A549 treated with AZD2906 at 1 μM for 4 hours (cell line): ENCODE data around the gene RNASEH2A. TPM values are rescaled to one million over a fixed set of nuclear protein-coding genes. Genes with fewer than 3 reads are reported as not detected.

Experiments used
- total RNA-seq: library from RNA; stranded (reverse); fragments of 200-300 nt; extraction: Qiagen RNA extraction; gene quantifications from 5 replicates; pipeline ENCODE4 v1.2.3, GENCODE V29; 2022

RNASEH2A gene
- 33.8 to 49.7 TPM (median 47.7 TPM) in 5 replicates for total RNA-seq

GRCh38 chr19:12806242-12807081, at the start of gene RNASEH2A:
Gene RNASEH2A, plus strand, starts transcription at chr19:12806584. Its CDS starts 90 bp downstream, at chr19:12806674.

GRCh38 chr19:12774588-12775555, 31.5 kb upstream of the RNASEH2A start, which contains the start of gene HOOK2:
Gene HOOK2, minus strand, starts transcription at chr19:12775552. Its CDS starts 103 bp downstream, at chr19:12775449.

GRCh38 chr19:12791345-12792050, 14.9 kb upstream of the RNASEH2A start, which contains the start of gene JUNB:
Gene JUNB, plus strand, starts transcription at chr19:12791486. Its CDS starts 286 bp downstream, at chr19:12791772.

GRCh38 chr19:12801466-12802266, 4.7 kb upstream of the RNASEH2A start, which contains the start of the genes PRDX2 and THSD8:
Gene PRDX2, minus strand, starts transcription at chr19:12801800. Its CDS starts 539 bp downstream, at chr19:12801261.
Gene THSD8, plus strand, starts transcription at chr19:12802069. Its CDS starts 3 bp downstream, at chr19:12802072.

GRCh38 chr19:12834566-12834943, 28.2 kb downstream of the RNASEH2A start, which contains the start of gene RTBDN:
Gene RTBDN, minus strand, starts transcription at chr19:12834579. Its CDS starts 4,600 bp downstream, at chr19:12829979.

GRCh38 chr19:12838182-12838885, 31.9 kb downstream of the RNASEH2A start, which contains the start of gene MAST1:
Gene MAST1, plus strand, starts transcription at chr19:12838515. Its CDS starts 58 bp downstream, at chr19:12838573.

Other genes starting within 250 kb of the RNASEH2A start
- gene ZNF490, start 195.8 kb upstream of the RNASEH2A start, total RNA-seq = 0.50 to 1.3 TPM (median 0.61 TPM) in 5 replicates
- gene ZNF791, start 195.7 kb upstream of the RNASEH2A start, total RNA-seq = 4.0 to 5.8 TPM (median 5.0 TPM) in 5 replicates
- 17.1 to 23.1 TPM (median 20.5 TPM) in 5 replicates for gene MAN2B1, start 139.8 kb upstream of the RNASEH2A start, total RNA-seq
- gene WDR83, start 139.8 kb upstream of the RNASEH2A start, total RNA-seq = 7.4 to 11.2 TPM (median 9.7 TPM) in 5 replicates
- gene DHPS, start 124.7 kb upstream of the RNASEH2A start, total RNA-seq = 36.8 to 48.6 TPM (median 46.6 TPM) in 5 replicates
- not detected in 5 replicates for gene GNG14, start 118.6 kb upstream of the RNASEH2A start, total RNA-seq
- 8.9 to 12.9 TPM (median 12.4 TPM) in 5 replicates for gene FBXW9, start 110.0 kb upstream of the RNASEH2A start, total RNA-seq
- gene TNPO2, start 82.7 kb upstream of the RNASEH2A start, total RNA-seq = 26.6 to 34.8 TPM (median 30.9 TPM) in 5 replicates
- 170 to 218 TPM (median 210 TPM) in 5 replicates for gene TRIR, start 71.9 kb upstream of the RNASEH2A start, total RNA-seq
- gene GET3, start 69.1 kb upstream of the RNASEH2A start, total RNA-seq = 76.4 to 107 TPM (median 98.1 TPM) in 5 replicates
- 2.4 to 4.3 TPM (median 3.7 TPM) in 5 replicates for gene BEST2, start 54.8 kb upstream of the RNASEH2A start, total RNA-seq
- gene HOOK2, start 31.0 kb upstream of the RNASEH2A start, total RNA-seq = 9.2 to 12.4 TPM (median 10.0 TPM) in 5 replicates
- 127 to 217 TPM (median 181 TPM) in 5 replicates for gene JUNB, start 15.1 kb upstream of the RNASEH2A start, total RNA-seq
- gene PRDX2, start 4.8 kb upstream of the RNASEH2A start, total RNA-seq = 0.59 to 1.1 TPM (median 0.74 TPM) in 5 replicates
- gene THSD8, start 4.5 kb upstream of the RNASEH2A start, total RNA-seq = 8.0 to 11.7 TPM (median 10.6 TPM) in 4 of 5 replicates, not detected in the other
- gene RTBDN, start 28.0 kb downstream of the RNASEH2A start, total RNA-seq = 0.20 to 0.32 TPM (median 0.22 TPM) in 4 of 5 replicates, not detected in the other
- gene MAST1, start 31.9 kb downstream of the RNASEH2A start, total RNA-seq = 1.4 to 2.1 TPM (median 1.6 TPM) in 5 replicates
- 25.3 to 31.3 TPM (median 30.2 TPM) in 5 replicates for gene DNASE2, start 74.9 kb downstream of the RNASEH2A start, total RNA-seq
- 0.05 TPM in 1 of 5 replicates, not detected in the others for gene KLF1, start 80.6 kb downstream of the RNASEH2A start, total RNA-seq
- gene GCDH, start 84.6 kb downstream of the RNASEH2A start, total RNA-seq = 8.3 to 10.7 TPM (median 8.8 TPM) in 5 replicates
- 0.24 to 0.59 TPM (median 0.45 TPM) in 5 replicates for gene SYCE2, start 112.7 kb downstream of the RNASEH2A start, total RNA-seq
- 65.5 to 76.9 TPM (median 69.5 TPM) in 5 replicates for gene FARSA, start 127.1 kb downstream of the RNASEH2A start, total RNA-seq
- gene CALR, start 132.0 kb downstream of the RNASEH2A start, total RNA-seq = 477 to 541 TPM (median 511 TPM) in 5 replicates
- 66.2 to 83.2 TPM (median 80.9 TPM) in 5 replicates for gene RAD23A, start 139.3 kb downstream of the RNASEH2A start, total RNA-seq
- gene GADD45GIP1, start 150.6 kb downstream of the RNASEH2A start, total RNA-seq = 30.8 to 58.1 TPM (median 54.9 TPM) in 5 replicates
- gene DAND5, start 163.0 kb downstream of the RNASEH2A start, total RNA-seq = 0.06 to 0.09 TPM (median 0.07 TPM) in 3 of 5 replicates, not detected in the others
- gene NFIX, start 188.9 kb downstream of the RNASEH2A start, total RNA-seq = 3.2 to 4.0 TPM (median 3.5 TPM) in 5 replicates